GM19397 (cell line): ENCODE results near the gene SETD2.
"Not testable (repeated sequence)": the region's sequence is repeated elsewhere in the genome, so short reads cannot be mapped to it uniquely, and the experiment has no call there.

Experiments used
- ATAC-seq: cut with Tn5 transposase; IDR thresholded peaks from one replicate; pipeline ENCODE4 v1.9.1; 2021; ENCODE audit warnings: mild to moderate bottlenecking, moderate library complexity; ENCODE audit not compliant: unreplicated experiment

SETD2 gene

GRCh38 chr3:47104259-47104658, 59.7 kb downstream of the SETD2 start:
- no peak for ATAC-seq

DNA sequence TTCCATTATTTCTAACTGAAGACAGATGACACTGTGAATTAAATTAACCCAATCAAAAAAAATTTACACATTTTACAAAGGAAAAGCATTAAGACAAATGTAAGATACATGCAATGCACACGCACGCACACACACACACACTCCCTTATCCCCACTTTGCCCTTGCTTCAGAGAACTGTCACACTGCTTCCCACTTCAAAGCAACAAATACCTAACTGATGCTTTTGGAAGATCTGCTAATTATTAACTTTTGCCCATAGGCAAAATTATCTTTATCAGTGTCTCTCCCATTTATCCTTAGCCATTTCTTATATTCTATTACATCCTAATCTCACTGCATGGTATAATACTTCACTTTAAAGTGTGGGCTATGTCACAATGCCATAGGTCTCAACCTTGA, 60.3 kb downstream of the SETD2 start:
- no peak for ATAC-seq

GRCh38 chr3:47102081-47102600, 61.8 kb downstream of the SETD2 start:
- ATAC-seq: no peak

- ATAC-seq: no peak
These were observed 65.0 kb downstream of the SETD2 start for GRCh38 chr3:47098910-47099309.

- ATAC-seq: no peak
These were observed 66.0 kb downstream of the SETD2 start for GRCh38 chr3:47097864-47098263.

GRCh38 chr3:47096959-47097358, 67.0 kb downstream of the SETD2 start:
- ATAC-seq: no peak

GRCh38 chr3:47092090-47092489, 71.8 kb downstream of the SETD2 start:
- ATAC-seq: no peak

GRCh38 chr3:47089630-47090029, 74.3 kb downstream of the SETD2 start:
- no peak for ATAC-seq

GRCh38 chr3:47086071-47086470, 77.8 kb downstream of the SETD2 start:
- no peak for ATAC-seq

DNA sequence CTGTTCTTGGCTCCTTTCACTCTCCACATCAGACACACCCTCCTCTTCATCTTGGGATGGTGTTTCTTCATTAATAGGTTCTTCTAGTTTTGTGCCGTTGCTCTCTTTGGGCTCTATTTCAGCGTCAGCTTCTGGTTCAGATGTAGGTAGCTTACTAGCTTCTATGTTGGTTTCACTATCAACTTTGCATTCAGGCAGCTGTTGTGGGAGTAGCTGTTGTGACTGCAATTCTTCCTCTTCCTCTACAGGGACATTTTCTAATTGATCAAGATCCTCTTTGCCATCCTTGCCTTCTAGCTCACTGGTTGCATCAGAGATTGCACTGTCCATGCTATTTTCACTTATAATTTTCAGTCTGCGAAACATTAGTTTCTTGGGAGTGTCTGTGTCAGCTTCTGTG, 80.1 kb downstream of the SETD2 start:
- ATAC-seq: no peak

DNA sequence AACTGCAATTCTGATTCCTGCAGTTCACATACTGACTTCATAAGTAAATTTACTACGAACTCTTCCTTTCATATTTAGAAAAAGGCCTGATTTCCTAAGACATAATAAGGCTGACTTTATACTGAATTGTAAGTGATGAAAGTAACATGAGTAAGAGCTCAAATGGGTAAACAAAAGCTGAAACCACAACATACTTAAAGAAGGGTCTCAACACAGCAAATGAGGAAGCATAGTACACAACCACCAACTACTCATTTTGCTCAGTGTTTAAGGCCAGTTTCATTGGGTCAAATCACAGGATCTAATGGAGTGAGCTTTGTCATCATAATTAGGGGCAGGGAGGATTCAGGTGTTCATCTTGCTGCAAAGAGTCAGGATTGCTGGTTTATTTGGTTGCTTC, 81.4 kb downstream of the SETD2 start:
- ATAC-seq: no peak

DNA sequence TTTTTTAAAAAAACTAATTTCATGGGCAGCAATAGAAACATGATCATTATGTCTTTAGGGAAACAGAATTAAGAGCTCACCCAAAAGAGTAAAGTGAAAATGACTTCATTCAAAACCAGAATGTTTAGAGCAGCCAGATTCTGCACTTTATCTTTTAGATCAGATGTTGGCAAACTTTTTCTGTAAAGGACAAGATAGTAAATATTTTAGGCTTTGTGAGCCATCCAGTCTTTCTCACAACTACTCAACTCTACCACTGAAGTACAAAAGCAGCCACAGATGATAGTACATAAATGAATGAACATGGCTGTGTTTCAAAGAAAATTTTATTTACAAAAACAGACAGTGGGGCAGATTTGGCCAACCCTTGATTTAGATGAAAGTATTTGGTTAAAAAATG, 84.5 kb downstream of the SETD2 start:
- ATAC-seq: no peak

- ATAC-seq: no peak
These were observed 90.2 kb downstream of the SETD2 start for GRCh38 chr3:47073685-47074084.

GRCh38 chr3:47070770-47071169, 93.1 kb downstream of the SETD2 start:
- ATAC-seq: no peak

DNA sequence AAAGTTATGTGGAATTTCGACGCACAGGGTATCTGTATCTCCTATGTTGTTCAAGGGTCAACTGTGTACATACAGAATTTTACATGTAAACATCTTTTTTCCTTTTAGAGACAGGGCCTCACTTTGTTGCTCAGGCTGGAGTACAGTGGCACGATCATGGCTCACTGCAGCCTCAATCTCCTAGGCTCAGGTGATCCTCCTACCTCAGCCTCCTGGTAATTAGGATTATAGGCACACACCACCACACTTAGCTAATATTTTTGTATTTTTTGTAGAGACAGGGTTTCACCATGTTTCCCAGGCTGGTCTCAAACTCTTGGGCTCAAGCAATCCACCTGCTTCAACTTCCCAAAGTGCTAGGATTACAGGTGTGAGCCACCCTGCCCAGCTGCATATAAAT, 97.7 kb downstream of the SETD2 start:
- not testable (repeated sequence) for ATAC-seq

DNA sequence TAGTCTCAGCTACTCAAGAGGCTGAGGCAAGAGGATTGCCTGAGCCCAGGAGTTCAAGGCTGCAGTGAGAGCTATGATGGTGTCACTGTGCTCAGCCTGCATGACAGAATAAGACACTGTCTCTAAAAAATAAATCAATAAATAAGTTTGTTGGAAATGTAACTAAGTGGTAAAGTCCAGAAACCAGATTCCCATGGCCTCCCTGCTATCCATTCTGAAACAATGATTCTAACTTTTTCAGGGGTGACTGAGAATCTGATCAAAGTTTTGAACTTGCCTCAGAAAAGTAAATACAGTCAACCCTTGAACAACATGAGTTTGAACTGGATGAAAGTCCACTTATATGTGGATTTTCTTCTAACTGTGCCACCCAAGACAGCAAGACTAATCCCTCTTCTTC, 98.2 kb downstream of the SETD2 start:
- ATAC-seq: no peak

DNA sequence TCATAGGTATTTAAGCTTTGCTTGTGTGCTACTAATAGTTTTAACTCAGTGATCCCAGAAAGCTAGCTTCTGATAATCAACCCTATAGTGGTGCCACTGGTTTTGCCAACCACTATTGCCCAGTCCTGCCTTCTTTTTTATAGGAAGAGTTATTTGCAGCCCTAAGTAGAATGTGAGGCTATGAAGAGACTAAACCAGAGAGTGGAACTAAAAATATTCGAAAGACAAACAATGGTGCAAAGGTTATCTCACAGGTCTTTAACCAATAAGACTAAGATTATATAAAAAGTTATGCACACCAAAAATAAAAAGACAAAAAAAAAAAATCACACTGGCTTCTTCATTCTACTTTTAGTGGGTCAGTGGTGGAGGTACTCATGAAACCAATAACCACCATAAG, 98.9 kb downstream of the SETD2 start:
- no peak for ATAC-seq

GRCh38 chr3:47057212-47057671, 106.7 kb downstream of the SETD2 start:
- no peak for ATAC-seq

DNA sequence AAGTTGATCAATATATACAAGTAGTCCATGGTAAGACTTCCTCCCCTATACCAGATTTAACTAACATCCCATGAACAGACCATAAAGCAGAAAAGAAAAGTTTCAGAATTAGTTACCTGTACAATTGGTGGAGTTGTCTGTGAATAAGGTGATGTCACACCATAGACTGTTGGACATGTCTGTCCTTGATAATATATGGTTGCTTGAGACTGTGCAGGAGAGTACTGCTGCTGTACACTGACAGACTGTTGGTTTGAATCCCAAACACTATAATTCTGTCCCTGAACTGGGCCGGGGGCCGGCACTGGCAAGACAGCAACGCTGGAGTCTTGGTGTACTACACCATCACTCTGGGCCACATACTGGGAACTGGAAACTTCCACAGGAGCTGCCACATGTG, 107.2 kb downstream of the SETD2 start:
- ATAC-seq: no peak

DNA sequence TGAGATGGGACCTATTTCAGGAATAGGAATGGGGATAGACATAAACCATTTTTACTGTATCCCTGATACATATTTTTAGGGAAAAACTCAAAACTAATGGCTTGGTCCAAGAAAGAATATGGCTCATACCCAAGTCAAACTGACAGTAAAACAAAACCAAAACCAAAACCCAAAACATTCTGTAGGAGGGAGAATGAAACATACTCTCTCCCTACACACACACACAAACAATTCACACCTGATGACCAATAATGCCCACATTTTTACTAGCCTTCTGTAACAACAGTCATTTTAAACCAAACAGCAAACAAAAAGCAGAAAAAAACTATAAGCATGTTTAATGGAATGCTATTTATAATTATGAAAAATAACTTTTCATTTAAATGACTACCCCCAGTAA, 109.5 kb downstream of the SETD2 start:
- no peak for ATAC-seq

- ATAC-seq: no peak
These were observed 116.2 kb downstream of the SETD2 start for GRCh38 chr3:47047673-47048072.

- no peak for ATAC-seq
These were observed 116.8 kb downstream of the SETD2 start for GRCh38 chr3:47047069-47047468.

GRCh38 chr3:47042231-47042791, 121.6 kb downstream of the SETD2 start:
- ATAC-seq: no peak
